Activated CD8-positive, alpha-beta memory T cell treated with anti-CD3 and anti-CD28 coated beads for 1 hour (primary cell): ENCODE results near the gene ALDH1L1.

Experiments used
- DNase-seq, 2 donors: peaks; one replicate each; pipeline ENCODE4 v3.0.0-alpha.2; 2020; ENCODE audit warnings: low read depth in 1 of 2; ENCODE audit errors: extremely low read depth in 1 of 2

Gene ALDH1L1

GRCh38 chr3:126124148-126124868 is 56.1 kb downstream of the ALDH1L1 start:
- no peak for DNase-seq

- DNase-seq, result no peak
Observed at GRCh38 chr3:126121632-126122031, 58.8 kb downstream of the ALDH1L1 start.

GRCh38 chr3:126121074-126121473 is 59.3 kb downstream of the ALDH1L1 start:
- no peak for DNase-seq

- DNase-seq, result no peak
Observed at GRCh38 chr3:126119976-126120375, 60.4 kb downstream of the ALDH1L1 start.

GRCh38 chr3:126119008-126119675 is 61.2 kb downstream of the ALDH1L1 start:
- no peak for DNase-seq

GRCh38 chr3:126118591-126118990 is 61.8 kb downstream of the ALDH1L1 start:
- no peak for DNase-seq

- DNase-seq, result no peak
Observed at GRCh38 chr3:126117786-126118185, 62.6 kb downstream of the ALDH1L1 start.

GRCh38 chr3:126117212-126117611 is 63.2 kb downstream of the ALDH1L1 start:
- no peak for DNase-seq

GRCh38 chr3:126116526-126116925 is 63.9 kb downstream of the ALDH1L1 start:
- DNase-seq, result no peak

GRCh38 chr3:126114443-126115386 is 65.7 kb downstream of the ALDH1L1 start:
- DNase-seq, result no peak

- DNase-seq, result no peak
Observed at GRCh38 chr3:126113733-126114442, 66.5 kb downstream of the ALDH1L1 start.

- DNase-seq, result no peak
Observed at GRCh38 chr3:126113238-126113555, 67.2 kb downstream of the ALDH1L1 start.

GRCh38 chr3:126112531-126113237 is 67.7 kb downstream of the ALDH1L1 start:
- no peak for DNase-seq

GRCh38 chr3:126111566-126112475 is 68.6 kb downstream of the ALDH1L1 start:
- DNase-seq, result no peak

- DNase-seq, result no peak
Observed at GRCh38 chr3:126111126-126111551, 69.2 kb downstream of the ALDH1L1 start.

- no peak for DNase-seq
Observed at GRCh38 chr3:126110431-126111125, 69.8 kb downstream of the ALDH1L1 start.

GRCh38 chr3:126109880-126110235 is 70.5 kb downstream of the ALDH1L1 start:
- DNase-seq, result no peak

- DNase-seq, result no peak
Observed at GRCh38 chr3:126109146-126109879, 71.1 kb downstream of the ALDH1L1 start.
